SK-N-DZ (cell line): ENCODE measurements around the gene ADAM30. TPM values are rescaled to one million over a fixed set of nuclear protein-coding genes. Genes with fewer than 3 reads are reported as not detected.

ENCODE experiments used
- DNase-seq: peaks from one replicate; pipeline ENCODE4 v3.0.0-alpha.2; 2015; ENCODE audit warnings: low spot score
- polyA plus RNA-seq, 2 experiments: library from polyadenylated mRNA; depleted of rRNA; stranded (reverse); fragments of >200 nt; gene quantifications; 2 replicates each; pipeline ENCODE4 v1.2.3, GENCODE V29; 2014

Gene ADAM30
- not detected in 2 replicates for polyA plus RNA-seq (2014; cell fraction: cytosol; rRNA removed)
- polyA plus RNA-seq (2014; cell fraction: nucleus; rRNA removed), result not detected in 2 replicates

DNA sequence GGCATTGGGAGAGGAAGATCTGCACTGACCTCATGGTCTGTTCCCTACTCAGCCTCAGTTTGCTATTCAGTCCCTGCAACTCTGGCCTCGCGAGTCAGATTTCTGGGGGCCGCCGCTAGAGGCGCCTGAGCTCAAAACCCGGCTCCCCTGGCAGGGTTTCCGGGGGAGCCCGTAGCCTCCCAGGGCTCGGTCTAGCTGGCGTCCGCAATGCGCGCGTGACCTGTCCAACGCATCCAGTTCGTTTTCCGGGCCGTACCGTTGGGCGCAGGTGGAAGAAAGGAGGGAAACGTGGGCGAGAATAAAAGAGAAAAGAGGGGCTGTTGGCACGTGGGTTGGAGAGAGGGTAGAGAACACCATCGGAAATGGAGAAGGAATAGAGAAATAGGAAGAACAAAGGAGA is at the start of gene ADAM30:
Gene ADAM30, minus strand, starts transcription at position 213 of the 400 bp plus-strand sequence. Its CDS starts 179 bp downstream, at position 34.
- DNase-seq, result no peak

- no peak for DNase-seq
These were observed 46.9 kb upstream of the ADAM30 start for GRCh38 chr1:119943216-119943615.

GRCh38 chr1:119941392-119941791 is 45.1 kb upstream of the ADAM30 start:
- no peak for DNase-seq

DNA sequence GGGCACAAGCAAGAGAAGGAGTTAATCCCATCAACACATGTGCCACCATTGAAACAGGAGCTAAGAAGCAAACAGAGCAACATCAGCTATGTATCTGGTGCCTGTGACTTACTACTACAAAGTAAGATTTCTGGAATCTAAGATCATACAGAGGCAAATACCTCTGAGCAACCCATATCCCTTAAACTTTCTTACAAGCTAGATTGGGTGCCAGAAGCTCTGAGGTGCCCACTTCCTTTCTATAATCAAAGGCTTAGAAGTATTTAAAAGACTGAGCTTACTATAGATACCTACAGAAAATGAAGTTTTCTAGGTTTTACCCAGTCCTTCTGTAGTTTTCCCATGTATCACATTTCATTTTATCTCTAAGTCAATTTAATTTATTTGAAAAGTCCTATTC is 44.4 kb upstream of the ADAM30 start:
- no peak for DNase-seq

DNA sequence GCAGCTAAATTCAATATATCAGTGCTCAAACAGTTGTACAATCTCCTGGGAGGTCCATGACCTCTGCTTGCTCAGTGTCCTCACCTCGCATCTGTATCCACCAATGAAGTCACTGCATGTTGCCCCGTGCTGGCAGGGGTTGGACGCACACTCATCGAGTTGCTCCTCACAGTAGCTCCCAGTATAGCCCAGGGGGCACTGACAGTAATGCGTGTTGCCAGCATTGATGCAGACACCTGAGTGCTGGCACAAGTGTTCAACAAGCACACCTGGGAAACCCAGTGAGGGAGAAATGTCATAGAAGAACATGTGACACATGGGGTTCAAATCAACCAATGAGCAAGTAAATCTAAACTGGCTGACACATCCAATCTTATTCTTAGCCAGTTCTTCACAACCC is 40.9 kb upstream of the ADAM30 start:
- no peak for DNase-seq

GRCh38 chr1:119935915-119936314 is 39.6 kb upstream of the ADAM30 start:
- no peak for DNase-seq

DNA sequence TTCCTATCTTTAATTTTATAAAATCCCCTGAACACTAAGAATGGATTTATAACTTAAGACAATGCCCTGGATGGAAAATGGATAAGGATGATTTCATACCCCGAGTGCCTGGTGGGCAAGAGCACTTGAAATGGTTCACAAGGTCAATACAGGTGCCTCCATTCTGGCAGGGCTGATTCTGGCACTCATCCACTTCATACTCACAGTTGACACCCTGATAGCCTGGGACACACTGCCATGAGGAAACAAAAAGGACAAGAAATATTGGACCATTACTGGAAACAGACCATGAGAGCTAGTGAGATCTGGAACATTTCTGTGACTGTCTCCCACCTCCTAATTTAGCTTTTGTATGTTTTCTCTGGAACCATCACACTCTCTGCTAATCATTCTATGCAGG is 39.1 kb upstream of the ADAM30 start:
- no peak for DNase-seq

GRCh38 chr1:119933397-119933796 is 37.1 kb upstream of the ADAM30 start:
- DNase-seq, result no peak

GRCh38 chr1:119929643-119930315 is 33.5 kb upstream of the ADAM30 start:
- no peak for DNase-seq

GRCh38 chr1:119926553-119926952 is 30.2 kb upstream of the ADAM30 start:
- no peak for DNase-seq

GRCh38 chr1:119924948-119925898 is 28.9 kb upstream of the ADAM30 start:
- no peak for DNase-seq

DNA sequence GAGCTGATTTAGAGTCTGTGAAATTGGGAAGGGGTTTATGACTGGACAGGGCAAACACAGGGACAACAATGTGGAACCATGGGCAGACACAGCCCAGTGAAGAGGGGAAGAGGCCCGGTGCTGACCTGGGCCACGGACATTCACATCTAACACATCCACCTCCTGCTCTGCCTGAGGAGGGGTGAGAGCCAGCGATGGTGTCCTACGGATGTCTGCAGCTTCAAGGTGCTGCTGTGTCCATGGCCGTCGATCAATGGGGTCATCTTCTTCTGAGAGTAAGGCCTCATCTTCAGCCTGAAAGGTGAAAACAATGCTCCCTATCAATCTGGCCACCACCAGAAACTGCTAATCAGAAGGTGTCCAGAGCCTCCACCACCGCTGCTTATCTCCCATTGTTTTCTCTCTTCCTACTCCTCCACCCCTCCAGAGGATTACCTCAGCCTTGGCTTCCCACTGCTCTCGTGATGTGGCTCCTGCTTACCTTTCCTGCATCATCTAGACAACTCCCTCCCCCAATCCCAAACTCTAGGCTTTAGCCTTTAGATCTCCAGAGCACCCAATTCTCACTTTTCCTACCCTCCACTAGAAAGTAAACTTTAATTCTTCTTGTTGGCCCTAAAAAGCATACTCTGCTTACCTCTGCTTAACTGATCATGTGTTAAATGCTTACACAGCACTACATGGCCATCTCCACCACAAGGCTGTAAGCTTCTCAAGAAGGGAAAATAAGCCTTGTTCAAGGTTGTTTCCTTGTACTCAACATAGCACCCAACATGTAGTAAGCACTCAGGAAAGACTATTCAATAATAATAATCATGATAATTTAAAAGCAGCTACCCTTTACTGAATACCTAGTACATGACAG is 24.0 kb upstream of the ADAM30 start:
- no peak for DNase-seq

DNA sequence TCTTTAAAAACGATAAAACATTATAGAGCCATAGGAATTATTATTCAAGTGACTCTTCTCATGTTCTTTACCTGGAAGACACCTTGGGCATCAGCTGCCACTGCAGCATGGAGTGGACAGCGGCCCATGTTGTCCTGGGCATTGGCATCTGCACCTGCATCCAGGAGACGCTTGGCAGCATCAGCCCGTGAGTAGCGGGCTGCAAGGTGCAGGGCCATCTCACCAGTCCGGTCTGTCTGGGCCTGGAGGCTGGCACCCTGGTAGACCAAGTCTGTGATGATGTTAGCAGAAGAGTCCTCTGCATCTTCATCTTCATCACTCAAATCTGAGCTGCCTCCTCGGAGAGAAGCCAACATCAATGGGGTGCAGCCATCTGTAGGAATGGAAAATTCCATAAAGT is 22.9 kb upstream of the ADAM30 start:
- DNase-seq, result no peak

DNA sequence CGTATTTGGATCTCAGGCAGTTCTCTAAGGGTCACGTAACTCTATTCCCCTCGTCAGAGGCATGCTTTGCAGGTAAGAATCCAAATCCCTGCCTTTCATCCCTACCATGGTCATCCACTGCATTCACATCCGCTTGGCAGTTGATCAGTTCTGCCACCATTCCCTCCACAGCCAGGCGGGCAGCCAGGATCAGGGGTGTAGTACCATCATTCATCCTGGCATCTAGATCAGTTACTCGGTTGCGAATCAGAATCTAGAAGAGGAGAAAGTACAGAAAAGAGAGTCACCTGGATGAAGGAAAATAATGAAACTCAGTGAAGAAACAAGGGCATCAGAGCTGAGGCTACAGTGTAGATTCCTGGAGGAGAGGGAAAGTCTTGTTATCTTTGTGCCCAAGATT is 22.0 kb upstream of the ADAM30 start:
- DNase-seq, result no peak

GRCh38 chr1:119917304-119918055 is 21.2 kb upstream of the ADAM30 start:
- DNase-seq, result no peak

DNA sequence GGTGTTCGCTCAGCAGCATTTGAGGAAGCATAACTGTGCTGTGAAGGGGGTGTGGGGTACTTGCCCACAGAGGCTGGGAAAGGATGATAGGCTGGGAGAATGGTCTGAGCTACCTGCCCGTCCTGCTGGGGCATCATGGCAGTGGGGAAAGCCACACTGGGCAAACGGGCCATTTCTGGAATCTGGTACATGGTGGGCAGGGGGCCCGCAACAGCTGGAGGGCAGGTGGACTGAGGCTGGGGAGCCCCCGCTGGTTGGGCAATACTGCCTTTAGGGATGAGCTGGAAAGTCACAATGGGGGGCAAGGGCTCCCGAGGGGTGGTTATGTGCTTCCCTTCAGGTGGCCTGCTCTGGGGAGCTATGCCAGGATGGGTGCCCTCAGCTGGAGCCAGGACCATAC is 19.2 kb upstream of the ADAM30 start:
- DNase-seq, result no peak

DNA sequence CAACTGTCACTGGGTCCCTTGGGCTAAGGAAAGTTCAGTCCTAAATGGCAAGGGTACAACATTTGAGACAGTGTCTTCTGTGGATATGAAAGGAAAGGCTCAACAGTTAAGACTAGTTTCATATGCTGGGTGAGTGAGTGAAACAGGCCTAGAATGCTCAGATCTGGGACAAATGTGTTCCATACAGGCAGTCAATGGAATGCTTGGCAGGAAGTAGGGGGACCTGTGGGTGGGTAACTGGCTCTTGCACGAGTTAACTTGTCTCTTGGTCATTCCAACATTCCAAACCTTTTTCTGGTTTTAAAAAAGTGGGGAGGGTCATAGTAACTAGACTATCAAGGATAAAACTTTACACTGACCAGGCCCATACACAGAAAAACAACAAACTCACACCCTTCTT is 17.8 kb upstream of the ADAM30 start:
- no peak for DNase-seq

GRCh38 chr1:119912963-119913362 is 16.6 kb upstream of the ADAM30 start:
- DNase-seq, result no peak

- no peak for DNase-seq
These were observed 15.5 kb upstream of the ADAM30 start for GRCh38 chr1:119911775-119912174.

- DNase-seq, result no peak
These were observed 14.3 kb upstream of the ADAM30 start for GRCh38 chr1:119910618-119911017.
